ENCODE results near the gene TRIOBP. TPM values are rescaled to one million over a fixed set of nuclear protein-coding genes. Genes with fewer than 3 reads are reported as not detected.

Gene TRIOBP
- total and polyA plus RNA-seq, 2 of the 4 experiments (the other 2 are of a cell fraction): 46.4 to 69.8 TPM

DNA sequence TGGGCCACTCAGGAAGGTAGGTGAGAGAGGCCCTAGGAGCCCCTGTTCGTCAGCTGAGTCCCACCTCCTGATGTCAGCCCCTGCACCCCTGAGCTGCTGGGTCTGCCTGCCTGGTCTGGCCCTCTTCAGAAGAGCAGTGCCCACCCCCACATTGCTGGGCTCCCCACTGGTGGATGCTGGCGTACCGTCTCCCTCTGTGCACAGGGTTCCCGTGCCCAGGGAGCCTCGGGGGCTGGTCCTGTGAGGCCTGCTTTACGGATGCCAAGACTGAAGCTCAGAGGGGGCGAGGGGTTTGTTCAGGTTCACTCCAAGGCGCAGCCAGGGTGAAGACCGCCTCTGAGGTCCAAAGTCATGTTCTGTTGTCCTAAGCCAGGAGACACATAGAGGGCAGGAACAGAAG, 66.2 kb downstream of the TRIOBP start:
- CTCF ChIA-PET: no interaction called here
- POLR2A ChIA-PET (ENCODE audit: unreplicated experiment): no interaction called here
- Histone ChIP-seq H4K91ac (ENCODE audit: insufficient read depth, low read depth, low read length) (no peak overlapping the region), H2BK5ac (ENCODE audit: low read depth, low read length, poor library complexity, severe bottlenecking) (no peak overlapping the region), H3K9ac (ENCODE audit: low read depth, low read length) (no peak overlapping the region), H4K8ac (ENCODE audit: low read depth in 2 of 2, low read length in 2 of 2) (no peak overlapping the region), H2AK9ac (replicated peaks; ENCODE audit: low read depth, low read length, poor library complexity) (no peak overlapping the region), H3K14ac (replicated peaks; ENCODE audit: low read depth, low read length) (no peak overlapping the region), H3K23ac (ENCODE audit: low read depth, low read length) (no peak overlapping the region), H3K27ac (ENCODE audit: insufficient read depth, low read length) (no peak overlapping the region), H3K4me2 (ENCODE audit: low read depth, low read length) (no peak overlapping the region), H3K4me1 (ENCODE audit: control insufficient read depth, insufficient read depth, low read length) (0 out of 2 replicates have a peak, but pooled peaks cover 3% of the 10 kb centered on the region), H3K18ac (ENCODE audit: low read depth, low read length) (no peak overlapping the region), H2BK120ac (ENCODE audit: low read depth, low read length) (no peak overlapping the region), H3K4me3 (ENCODE audit: insufficient read depth, low read depth, low read length) (no peak overlapping the region), H3K79me1 (ENCODE audit: low read depth in 1 of 2, low read length in 2 of 2) (peaks cover 27 to 82% of the 10 kb centered on the region in 2 experiments), H3K56ac (ENCODE audit: extremely low read depth, insufficient read depth, low read length) (no peak overlapping the region), H3K9me1 (ENCODE audit: insufficient read depth, low read length) (peaks cover 8% of the 10 kb centered on the region), H2BK15ac (ENCODE audit: low read depth, low read length) (no peak overlapping the region), H4K20me1 (ENCODE audit: insufficient read depth, low read length) (peaks cover 13% of the 10 kb centered on the region), H3K27me3 (ENCODE audit: control insufficient read depth, insufficient read depth, low read length) (no peaks in the 10 kb centered on the region), H4K5ac (ENCODE audit: low read depth, low read length) (no peak overlapping the region), H2AK5ac (ENCODE audit: low read depth, low read length) (no peak overlapping the region), H2BK20ac (ENCODE audit: low read depth, low read length) (no peak overlapping the region), H3K4ac (ENCODE audit: low read depth, low read length) (no peak overlapping the region), H3K9me3 (ENCODE audit: control insufficient read depth, insufficient read depth, low read length) (no peaks in the 10 kb centered on the region), H3K36me3 (ENCODE audit: control insufficient read depth, insufficient read depth, low read length) (peaks cover 66% of the 10 kb centered on the region), H2AFZ (replicated peaks; ENCODE audit: low read length, poor library complexity) (no peak overlapping the region)
- TF ChIP-seq POLR2A (IDR thresholded peaks at IDR 0.05; ENCODE audit: low read depth, low read length) (no peak), SMC3 (IDR thresholded peaks at IDR 0.05; ENCODE audit: low read depth, low read length) (no peak), USF2 (IDR thresholded peaks at IDR 0.05; ENCODE audit: low read depth, low read length) (no peak), CEBPB (IDR thresholded peaks at IDR 0.05; ENCODE audit: low read depth, low read length) (no peak), NFE2L2 (IDR thresholded peaks at IDR 0.05; ENCODE audit: low read depth, low read length) (no peak), RCOR1 (IDR thresholded peaks at IDR 0.05; ENCODE audit: insufficient replicate concordance, low read length) (no peak), RFX5 (IDR thresholded peaks at IDR 0.05; ENCODE audit: low read depth, low read length) (no peak), MAFK (IDR thresholded peaks at IDR 0.05; ENCODE audit: low read depth, low read length) (no peak), BHLHE40 (IDR thresholded peaks at IDR 0.05; ENCODE audit: low read depth, low read length) (no peak), MXI1 (IDR thresholded peaks at IDR 0.05; ENCODE audit: borderline replicate concordance, low read depth, low read length) (no peak)
- TF ChIP-seq, protein P1, sequence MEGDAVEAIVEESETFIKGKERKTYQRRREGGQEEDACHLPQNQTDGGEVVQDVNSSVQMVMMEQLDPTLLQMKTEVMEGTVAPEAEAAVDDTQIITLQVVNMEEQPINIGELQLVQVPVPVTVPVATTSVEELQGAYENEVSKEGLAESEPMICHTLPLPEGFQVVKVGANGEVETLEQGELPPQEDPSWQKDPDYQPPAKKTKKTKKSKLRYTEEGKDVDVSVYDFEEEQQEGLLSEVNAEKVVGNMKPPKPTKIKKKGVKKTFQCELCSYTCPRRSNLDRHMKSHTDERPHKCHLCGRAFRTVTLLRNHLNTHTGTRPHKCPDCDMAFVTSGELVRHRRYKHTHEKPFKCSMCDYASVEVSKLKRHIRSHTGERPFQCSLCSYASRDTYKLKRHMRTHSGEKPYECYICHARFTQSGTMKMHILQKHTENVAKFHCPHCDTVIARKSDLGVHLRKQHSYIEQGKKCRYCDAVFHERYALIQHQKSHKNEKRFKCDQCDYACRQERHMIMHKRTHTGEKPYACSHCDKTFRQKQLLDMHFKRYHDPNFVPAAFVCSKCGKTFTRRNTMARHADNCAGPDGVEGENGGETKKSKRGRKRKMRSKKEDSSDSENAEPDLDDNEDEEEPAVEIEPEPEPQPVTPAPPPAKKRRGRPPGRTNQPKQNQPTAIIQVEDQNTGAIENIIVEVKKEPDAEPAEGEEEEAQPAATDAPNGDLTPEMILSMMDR (conservative IDR thresholded peaks at IDR 0.05; ENCODE audit: low read depth, low read length): no peak
- no TSS peak for BruUV-seq (replicated peaks)
- ATAC-seq (ENCODE audit: low read depth) (no peak), DNase-seq (no peak)
- WGBS, 2 experiments (ENCODE audit: extremely low coverage in 2 of 2, insufficient read length in 1 of 2): 93% methylated on average over 2 of the region's 9 CpGs; no CpG with 5 or more reads in 1 of the 2 experiments
- dilution Hi-C loops (cut with HindIII; ENCODE audit: low sequenced_read_pairs, unreplicated experiment): no loop called here
- in situ Hi-C loops (cut with MboI; ENCODE audit: low sequenced_read_pairs): no loop called here
- intact Hi-C loops (cut with micrococcal nuclease): no loop called here

Measured in IMR-90 (cell line).